Fibroblast of skin of back (primary cell): ENCODE data around the gene EIF3I.

ENCODE experiments used
- DNase-seq: peaks from one replicate; pipeline ENCODE4 v3.0.0-alpha.2; 2013

Gene EIF3I

DNA sequence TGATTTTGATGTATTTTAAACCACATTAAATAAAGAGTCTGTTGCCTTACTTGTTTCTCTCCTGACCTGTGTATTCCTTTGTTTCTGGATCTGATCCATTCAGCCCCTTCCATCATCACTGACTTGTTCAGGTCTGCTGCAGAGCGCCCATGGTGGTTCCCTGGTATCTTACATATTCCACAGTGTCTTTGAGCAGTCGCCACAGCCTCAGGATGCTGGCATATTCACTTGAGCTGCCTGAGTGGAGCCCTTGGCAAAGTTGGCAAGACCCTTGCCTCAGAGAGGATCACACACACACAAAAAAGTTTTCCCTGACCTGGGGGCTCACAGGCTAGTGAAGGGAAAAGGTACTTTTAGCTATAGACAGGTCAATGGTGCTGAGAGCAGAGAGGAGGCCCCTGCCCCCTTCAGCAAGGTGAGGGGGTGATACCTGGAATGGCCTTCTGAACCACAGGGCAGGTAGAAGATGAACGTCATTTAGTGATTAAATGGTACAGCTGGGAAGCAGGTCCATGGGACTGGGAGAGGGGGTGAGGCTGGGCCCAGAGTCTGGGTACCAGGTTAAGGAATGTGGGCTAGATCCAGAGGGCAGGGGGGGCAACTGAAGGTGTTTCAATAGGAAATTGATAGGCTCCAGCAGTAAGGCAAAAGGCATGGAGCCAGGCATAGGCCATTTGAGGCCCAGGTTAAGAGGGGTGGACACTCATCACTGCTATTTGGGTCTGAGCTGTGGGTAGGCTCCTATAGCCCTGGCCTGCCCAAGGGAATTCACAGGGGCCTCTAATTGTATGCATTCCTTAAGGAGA lies 23.8 kb upstream of the EIF3I start:
- DNase-seq = no peak

DNA sequence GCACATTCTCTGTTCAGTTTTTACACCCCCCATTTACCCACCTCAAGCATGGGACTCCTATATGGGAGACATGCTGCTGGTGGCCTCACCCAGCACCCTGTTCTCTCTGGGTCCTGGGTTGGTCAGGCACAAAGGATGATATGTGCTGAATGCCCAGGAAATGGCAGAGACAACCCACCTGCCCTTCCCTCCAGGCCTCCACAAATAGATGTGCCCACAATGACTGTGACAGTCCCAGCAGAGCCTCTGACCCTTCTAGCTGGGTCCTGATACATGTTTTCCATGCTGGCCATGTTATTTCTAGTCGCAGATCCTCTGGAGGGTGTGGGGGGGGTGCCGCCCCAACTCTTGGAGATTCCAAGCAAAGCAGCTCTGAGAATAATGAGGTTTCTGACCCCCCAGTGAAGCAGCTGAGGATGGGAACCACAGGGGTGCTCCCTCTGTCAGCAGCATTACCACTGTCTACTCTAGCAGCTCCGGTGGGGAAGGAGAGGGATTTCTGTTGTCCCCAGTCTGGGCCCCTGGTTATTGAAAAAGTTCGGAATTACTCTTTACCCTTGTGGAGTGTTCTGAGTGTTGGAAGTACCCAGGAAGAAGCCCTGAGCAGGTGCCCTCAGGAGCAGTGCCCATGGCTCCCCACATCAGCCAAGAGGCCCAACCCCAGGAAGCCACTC lies 23.0 kb upstream of the EIF3I start:
- DNase-seq = no peak

DNA sequence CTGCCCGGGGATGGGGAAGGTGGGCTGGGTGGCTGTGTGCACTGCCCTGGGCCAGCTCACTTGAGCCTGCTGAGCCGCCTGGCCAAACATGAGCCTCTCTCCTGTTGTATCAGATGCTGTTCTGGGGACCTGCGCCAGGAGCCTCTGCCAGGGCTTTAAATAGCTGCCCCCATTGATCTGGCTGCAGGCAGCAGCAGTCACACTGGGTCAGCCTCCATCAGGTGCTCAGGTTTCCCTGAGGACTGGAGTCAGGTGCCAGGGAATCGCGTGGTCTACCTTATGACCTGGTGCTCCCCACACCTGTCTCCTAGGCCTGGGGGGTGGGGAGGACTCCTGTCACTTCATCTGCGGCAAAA lies 22.5 kb upstream of the EIF3I start:
- no peak for DNase-seq

DNA sequence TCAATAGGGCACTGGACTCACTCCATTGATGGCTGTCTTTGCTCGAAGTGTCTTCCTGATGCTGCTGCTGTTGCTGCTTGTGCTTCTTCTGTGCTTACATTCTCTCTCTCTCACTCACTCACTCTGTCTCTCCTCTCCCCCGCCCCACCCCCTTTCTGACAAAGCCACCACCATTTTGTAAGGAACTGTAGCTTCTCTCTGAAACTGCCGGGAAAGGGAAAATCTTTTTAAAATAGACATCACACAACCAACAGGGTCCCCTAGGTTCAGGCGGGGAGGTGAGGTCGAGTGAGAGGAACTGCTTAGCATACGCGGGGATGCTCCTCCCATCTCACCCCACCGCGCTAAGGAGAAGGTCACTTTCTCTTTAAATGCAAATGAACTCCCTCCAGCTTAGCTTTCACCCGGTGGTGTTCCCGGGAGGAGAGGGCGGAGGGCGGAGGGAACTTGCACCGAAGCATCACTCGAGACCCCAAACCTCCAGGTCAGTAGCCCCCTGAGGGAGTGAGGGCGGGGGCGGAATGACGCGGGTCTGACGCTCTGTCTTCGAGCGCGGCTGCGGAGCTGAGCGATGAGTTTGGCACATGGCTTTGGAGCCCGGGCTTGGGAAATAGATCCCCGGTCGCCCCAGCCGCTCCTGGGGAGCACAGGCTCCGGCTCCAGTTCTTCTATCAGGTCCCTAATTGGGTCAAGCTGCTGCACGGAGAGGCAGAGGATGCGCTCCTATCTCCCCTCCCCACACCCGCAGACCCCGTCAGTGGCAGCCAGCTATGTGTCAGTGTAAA lies 21.8 kb upstream of the EIF3I start, which contains the start of gene CCDC28B:
Gene CCDC28B, plus strand, starts transcription at position 370 of the 785 bp plus-strand sequence. CDS start 1,341 bp downstream, outside the sequence.
- DNase-seq = peak; percentile 75

DNA sequence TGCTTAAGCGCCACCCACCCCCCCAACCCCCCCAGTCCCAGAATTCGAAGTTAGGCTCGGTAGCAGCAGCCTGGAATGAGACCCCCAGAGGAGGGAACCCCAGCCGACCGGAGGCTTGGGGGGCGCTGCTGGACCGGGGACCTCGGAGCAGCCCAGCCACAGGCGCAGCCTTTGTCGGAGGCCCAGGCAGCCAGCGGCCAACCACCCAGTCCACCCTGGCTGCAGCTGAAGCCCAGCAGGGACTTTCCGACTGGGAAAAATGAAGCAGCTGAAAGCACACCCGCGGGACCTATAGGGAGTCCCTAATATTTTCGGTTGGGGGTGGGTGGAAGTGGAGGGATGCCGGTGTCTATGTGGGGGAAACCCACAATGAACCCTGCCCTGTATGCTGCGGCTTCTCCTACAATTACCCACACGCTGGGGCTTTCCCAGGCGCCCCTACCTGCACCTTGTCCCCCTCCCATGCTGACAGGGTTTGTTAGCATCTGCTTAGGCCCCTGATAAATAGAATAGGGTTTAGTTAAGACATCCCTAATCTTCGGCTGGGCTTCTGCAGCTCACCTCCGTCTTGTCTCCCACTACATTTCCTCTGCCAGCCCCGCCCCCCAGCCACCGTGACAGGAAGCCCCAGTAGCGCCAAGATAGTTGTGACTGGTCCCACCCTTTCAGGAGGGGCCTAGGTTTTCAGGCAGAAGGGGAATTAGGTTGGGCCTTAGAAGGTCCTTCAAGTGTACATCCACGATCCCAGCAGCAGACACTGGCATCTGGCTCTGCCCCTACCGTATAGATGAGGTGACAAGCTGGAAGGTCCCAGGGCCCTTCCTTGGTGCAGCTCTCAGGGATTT lies 21.0 kb upstream of the EIF3I start:
- DNase-seq = peak; percentile 62

DNA sequence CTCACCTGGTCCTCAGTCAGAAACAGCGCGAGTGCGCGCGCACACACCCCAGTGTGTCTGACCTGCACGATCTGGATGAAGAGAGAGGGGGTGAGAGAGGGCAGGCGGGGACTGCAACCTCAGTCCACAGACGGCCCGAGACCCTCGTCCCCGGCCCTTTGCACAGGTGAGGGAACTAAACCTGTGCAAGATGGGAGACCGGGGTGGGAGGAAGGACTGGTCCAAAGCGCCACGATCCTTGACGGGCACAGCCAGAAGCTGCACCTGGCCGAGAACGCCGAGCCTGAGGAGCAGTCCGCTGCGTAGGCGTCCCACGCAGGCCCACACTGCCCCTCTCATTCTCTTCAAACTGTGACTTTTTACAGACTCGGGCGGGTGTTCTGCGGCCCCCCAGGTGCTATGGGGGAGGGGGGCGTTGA lies 17.3 kb upstream of the EIF3I start:
- DNase-seq = no peak

DNA sequence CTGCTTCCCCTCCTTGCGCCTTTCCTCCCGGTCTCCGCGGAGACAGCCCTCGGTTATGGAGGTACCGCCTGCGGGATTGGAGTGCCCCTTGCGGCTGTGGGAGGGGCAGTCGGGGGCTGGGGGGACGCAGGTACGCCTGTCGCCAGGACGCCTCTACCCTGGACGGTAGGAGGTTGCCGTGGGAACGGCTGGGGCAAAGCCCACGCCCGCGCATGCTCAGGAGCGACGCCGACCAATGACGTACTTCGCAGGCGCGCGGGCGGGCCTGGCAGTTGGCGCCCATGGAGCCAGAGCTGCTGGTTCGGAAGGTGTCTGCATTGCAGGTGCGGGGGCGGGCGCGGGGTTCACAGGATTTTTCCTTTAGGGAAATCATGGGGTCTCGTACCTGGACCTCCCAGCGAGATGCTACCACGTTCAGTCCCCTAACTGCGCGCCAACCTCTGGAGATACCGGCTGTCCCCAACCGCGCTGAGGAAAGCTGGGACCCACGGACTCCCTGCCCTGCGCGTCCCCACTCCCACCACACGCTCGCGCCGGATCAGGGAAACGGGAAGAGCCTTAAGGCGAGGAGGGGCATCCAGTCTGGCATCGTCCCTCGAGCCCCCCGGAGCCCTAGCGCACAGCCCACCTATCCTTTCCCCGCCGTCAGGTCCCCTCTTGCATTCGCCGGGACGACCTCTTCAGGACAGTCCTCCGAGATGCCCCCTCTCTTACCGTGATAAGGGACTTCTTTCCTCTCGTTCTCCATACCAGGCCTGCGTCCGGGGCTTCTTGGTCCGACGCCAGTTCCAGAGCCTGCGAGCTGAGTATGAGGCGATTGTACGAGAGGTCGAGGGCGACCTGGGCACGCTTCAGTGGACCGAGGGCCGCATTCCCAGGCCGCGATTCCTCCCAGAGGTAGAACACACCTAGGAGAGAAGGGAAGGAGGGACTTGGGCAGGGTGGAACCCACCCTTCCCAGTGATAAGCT lies 16.5 kb upstream of the EIF3I start, which contains the start of gene IQCC:
Gene IQCC, plus strand, starts transcription at position 271 of the 970 bp plus-strand sequence. Its CDS starts 11 bp downstream, at position 282.
- peak; percentile 81 for DNase-seq

DNA sequence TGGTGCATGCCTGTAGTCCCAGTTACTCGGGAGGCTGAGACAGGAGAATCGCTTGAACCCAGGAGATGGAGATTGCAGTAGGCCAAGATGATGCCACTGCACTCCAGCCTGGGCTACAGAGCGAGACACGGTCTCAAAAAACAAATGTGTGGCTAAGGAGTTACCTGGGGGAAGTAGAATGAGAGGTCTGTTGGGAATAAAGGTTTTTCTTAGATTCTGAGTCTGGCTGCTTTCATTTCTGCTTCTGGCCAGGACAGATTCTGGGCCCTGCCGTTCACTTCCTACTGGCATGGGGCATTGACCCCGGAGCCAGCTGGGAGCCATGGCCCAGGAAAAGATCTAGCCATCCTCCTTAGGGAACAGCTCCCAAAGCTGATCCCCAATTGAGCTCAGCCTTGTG lies 13.7 kb upstream of the EIF3I start:
- no peak for DNase-seq

DNA sequence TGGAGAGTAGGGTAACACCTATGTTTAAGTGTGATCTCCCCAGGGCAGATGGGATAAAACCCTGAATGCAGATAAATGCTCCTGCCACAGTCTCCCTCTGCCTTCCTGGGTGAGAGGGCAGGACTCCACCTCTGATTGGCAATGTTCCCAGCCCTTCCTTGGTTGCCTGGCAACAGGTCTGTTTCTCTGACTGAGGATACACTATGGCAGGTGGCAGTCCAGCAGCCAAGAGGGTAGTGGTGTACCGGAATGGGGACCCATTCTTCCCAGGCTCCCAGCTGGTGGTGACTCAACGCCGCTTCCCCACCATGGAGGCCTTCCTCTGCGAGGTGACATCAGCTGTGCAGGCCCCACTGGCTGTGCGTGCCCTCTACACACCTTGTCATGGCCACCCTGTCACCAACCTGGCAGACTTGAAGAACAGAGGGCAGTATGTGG lies 13.3 kb upstream of the EIF3I start, which contains the start of gene DCDC2B:
Gene DCDC2B, plus strand, starts transcription at position 199 of the 438 bp plus-strand sequence. Its CDS starts 5 bp downstream, at position 204.
- DNase-seq = peak; percentile 28

DNA sequence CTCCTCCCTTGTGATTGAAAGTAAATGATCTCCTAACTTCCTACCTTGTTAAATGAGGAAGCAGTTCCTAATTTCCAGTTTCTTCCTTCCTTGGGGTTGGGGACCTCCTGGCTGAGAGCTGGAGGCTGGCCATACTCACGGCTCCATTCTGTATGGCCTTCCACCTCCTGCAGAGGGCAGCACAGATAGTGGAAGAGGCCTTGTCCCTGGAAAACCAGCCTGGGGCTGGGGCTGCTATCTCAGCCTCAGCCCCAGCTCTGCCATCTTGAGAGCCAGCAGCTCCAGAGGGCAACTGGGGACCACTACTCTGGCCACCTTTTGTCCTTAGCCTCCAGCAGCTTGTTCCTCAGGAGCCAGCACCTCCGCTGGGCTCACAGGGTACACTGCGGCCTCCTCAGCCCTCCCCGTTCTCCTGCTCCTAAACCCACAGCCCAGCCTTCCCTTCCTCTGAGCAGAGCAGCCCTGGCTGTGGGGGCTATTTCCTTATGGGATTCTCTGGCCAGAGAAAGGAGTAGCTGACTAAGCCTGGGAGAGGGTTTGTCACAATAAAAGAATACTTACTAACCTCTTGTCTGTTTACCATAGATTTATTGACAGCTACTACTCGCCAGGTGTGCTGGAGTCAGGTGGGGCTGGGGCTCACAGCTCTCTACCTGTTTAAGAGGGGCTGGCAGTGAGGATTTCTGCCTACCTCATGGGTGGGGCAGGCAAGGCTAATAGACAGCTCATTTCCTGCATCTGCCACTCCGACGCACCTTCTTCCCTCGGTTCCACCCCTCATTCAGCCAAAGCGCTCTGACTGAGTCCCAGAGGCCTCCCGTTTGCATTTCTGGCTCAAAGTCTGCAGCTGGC lies 6.4 kb upstream of the EIF3I start:
- DNase-seq = peak; percentile 70

DNA sequence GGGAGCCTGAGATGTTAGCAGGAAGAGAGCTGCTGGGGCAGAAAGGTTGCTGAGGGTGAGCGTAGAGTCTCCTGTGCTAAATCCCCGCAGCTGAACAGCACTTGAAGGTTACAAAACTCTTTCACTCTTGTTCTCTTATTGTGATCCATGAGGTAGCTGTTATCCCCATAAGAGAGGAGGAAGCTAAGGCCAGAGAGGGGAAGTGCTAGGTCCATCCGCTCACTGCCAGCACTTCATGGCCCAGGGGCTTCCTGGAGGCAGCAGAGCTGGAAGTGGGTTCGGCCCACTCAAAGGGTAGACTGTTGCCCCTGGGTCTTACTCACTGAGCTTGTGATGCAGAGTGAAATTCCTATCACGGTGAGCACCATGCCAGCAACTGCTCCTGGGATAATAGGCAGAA lies 5.6 kb upstream of the EIF3I start:
- DNase-seq = no peak

DNA sequence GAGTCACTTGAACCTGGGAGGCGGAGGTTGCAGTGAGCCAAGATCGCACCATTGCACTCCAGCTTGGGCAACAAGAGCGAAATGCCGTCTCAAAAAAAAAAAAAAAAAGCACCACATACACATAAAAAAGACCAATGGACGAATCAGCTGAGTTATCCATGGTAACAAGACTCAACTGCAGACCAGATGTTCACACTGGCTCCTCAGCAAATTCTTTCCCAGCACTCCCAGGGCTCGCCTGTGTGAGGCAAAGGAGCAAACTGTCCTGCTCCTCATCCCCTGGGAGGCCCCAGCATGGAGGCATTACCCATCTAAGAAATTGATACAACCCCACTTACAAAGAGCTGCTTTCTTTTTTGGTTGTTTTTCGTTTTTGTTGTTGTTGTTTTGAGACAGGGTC lies 3.2 kb upstream of the EIF3I start:
- no peak for DNase-seq

DNA sequence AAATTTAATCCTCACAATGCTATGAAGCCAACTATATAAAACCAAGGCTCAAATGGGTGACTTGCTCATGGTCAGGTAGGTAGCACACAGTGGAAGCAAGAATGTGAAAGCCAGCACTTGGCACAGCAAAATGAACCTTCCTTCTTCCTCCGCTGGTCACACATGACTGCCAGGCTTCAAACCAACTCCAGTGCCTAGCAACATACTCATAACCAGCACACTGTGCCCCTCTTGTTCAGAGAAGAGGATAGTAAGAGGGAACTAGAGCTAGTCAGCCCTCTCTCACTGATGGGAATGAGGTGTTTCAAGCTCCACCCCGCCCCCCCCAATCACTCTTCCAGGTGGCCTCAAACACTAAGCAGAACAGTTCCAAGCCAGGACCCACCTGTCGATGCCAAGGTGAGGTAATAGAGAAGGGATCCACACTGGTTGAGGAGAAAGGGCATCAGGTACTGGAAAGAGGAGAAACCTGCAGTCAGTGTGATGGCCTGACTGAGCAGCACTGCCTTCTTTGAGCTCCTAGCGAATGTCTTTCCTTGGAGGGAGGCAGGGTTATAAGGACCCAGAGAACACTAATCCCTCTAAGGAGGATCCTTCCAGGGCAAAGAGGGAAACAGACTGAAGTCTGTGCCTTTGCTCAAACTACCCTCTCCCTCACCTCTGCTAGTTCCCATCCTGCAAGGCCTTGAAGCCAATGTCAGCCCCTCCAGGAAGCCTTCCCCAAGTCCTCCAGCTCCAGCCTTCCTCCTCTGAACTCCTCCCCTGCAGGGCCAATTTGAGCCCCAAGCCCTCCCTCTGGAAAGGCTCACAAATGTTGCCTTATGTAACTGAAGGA lies 1.2 kb upstream of the EIF3I start:
- DNase-seq = no peak

DNA sequence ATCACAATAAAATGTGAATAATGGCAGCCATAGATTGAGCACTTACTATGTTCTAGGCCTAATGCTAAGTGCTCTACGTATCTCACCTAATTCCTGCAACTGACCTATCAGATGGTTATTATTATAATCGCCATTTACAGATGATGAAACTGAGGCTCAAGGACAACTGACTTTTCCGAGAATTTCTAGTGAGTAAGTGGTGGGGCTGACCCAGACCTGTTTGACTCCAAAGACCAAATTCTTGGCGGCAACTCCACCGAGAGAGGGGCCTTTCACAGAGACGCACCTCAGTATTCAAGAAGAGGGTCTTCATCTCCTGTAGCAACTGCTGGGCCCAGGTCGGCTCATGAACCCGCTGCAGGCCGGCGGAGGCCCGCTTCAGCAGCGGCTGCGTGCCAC lies 627 bp upstream of the EIF3I start:
- no peak for DNase-seq

DNA sequence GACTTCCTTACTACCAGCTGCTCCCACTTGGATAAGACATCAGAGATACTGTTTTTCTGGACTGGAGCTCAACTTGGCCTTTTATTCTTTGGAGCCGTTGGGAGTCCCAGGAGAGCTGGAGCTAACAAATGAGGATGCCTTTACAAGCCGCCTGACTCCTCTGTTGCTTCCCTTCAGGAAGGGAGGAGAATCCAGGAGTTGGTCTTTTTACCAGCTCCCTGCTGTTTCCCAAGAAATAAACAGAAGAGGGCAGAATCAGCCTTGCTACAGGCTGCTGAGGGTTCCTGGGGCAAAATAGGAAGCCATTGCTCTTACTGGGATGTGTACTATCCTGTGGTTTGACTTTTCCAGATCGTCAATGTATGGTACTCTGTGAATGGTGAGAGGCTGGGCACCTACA lies 1.5 kb downstream of the EIF3I start:
- no peak for DNase-seq

DNA sequence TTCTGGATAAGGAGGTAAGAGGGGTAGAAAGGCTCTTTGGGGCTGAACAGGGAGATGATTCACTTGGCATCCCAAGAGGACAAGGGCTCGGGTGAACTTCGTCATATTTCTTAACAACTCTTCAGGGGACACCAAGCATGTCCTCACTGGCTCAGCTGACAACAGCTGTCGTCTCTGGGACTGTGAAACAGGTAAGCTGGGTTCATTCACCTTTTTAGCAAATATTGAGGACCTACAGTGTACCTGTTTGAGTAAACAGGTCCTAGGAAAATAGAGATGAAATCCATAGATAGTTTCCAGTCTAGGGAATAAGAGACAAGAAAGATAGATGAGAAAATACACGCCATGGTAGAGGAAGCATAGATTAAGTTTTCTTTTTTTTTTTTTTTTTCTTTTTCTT lies 2.1 kb downstream of the EIF3I start:
- no peak for DNase-seq

DNA sequence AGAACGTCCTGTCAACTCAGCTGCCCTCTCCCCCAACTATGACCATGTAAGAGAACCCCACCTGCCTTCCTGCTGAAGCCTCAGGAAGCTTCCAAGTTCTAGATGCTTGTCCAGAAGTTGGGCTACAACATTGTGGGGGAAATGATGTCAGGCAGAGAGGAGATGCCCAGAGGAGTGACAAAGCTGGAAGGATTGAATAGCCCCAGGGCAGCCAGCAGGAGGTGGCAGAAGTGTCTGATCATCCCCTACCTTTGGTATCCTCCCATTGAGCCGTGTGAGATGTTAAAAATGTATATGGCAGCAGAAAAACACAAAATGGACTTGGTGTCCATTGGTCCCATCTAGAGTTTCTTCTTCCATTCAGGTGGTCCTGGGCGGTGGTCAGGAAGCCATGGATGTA lies 6.6 kb downstream of the EIF3I start:
- no peak for DNase-seq

DNA sequence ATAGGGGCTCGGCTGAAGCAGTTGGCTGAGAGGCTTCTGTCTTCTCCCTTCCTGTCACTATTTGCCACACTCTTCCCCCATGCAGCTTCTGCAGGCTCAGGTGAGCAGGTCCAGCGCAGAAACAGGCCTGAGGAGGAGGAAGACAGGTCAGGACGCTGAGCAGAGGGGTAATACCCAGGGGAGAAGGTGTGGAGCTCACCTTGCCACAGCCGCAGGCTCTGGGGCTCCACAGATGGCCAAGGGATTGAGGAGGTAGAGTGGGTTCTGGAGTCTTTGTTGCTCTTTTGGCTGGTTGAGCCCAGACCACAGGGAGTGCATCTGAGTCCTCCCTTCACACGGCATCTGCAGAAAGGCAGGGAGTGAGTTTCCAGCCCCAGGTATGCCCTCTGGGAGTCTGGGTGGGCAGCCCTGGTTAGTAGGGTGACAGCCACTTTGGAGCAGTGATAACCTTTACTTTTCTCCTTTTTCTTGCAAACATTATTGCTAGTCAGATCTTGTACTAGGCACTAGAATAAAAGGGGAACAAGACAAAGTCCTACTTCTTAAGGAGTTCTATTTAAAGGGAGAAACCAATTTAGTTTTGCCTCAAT lies 9.7 kb downstream of the EIF3I start:
- no peak for DNase-seq
